HepG2 (cell line): ENCODE measurements around the gene GANC. TPM values are rescaled to one million over a fixed set of nuclear protein-coding genes. Genes with fewer than 3 reads are reported as not detected.

Experiments
- ETV5 ChIP-seq: IDR thresholded peaks from 2 replicates; pipeline ENCODE4 v1.6.1; 2018; ENCODE audit warnings: missing biosample characterization, missing genetic modification reagents, inconsistent platforms, borderline replicate concordance
- MBNL3 ChIP-seq: fragments of 250-450 bp; sonication (Bioruptor Pico); conservative IDR thresholded peaks from 2 replicates; pipeline ENCODE4 v1.8.0; 2022; ENCODE audit warnings: mild to moderate bottlenecking, inconsistent platforms
- PLSCR1 ChIP-seq: sonication (generic); formaldehyde crosslinking; IDR thresholded peaks from 2 replicates; pipeline ENCODE4 v1.5.0; 2020; ENCODE audit warnings: missing genetic modification reagents, mild to moderate bottlenecking, borderline replicate concordance
- PPARG ChIP-seq: conservative IDR thresholded peaks from 2 replicates; pipeline ENCODE4 v1.6.1; 2016; ENCODE audit warnings: missing biosample characterization, missing genetic modification reagents
- PREB ChIP-seq: sonication (generic); formaldehyde crosslinking; IDR thresholded peaks from 2 replicates; pipeline ENCODE4 v1.4.0; 2020; ENCODE audit warnings: missing genetic modification reagents
- RBAK ChIP-seq: sonication (generic); formaldehyde crosslinking; IDR thresholded peaks from 2 replicates; pipeline ENCODE4 v1.5.1; 2020; ENCODE audit warnings: mild to moderate bottlenecking, missing genetic modification reagents
- TRAFD1 ChIP-seq: sonication (generic); formaldehyde crosslinking; IDR thresholded peaks from 2 replicates; pipeline ENCODE4 v1.5.1; 2020; ENCODE audit warnings: missing genetic modification reagents, mild to moderate bottlenecking, borderline replicate concordance
- ZBTB1 ChIP-seq: sonication (generic); formaldehyde crosslinking; IDR thresholded peaks from 2 replicates; pipeline ENCODE4 v1.4.0; 2020; ENCODE audit warnings: missing genetic modification reagents, borderline replicate concordance
- ZFP62 ChIP-seq: sonication (generic); formaldehyde crosslinking; IDR thresholded peaks from 2 replicates; pipeline ENCODE4 v1.4.0; 2020; ENCODE audit warnings: missing genetic modification reagents
- ZMYM4 ChIP-seq: sonication (generic); formaldehyde crosslinking; IDR thresholded peaks from 2 replicates; pipeline ENCODE4 v1.8.1; 2023; ENCODE audit warnings: mild to moderate bottlenecking, missing genetic modification reagents
- ZNF180 ChIP-seq: sonication (generic); formaldehyde crosslinking; IDR thresholded peaks from 2 replicates; pipeline ENCODE4 v1.4.0; 2020; ENCODE audit warnings: low read depth, missing genetic modification reagents, borderline replicate concordance
- ZNF224 ChIP-seq: sonication (generic); formaldehyde crosslinking; IDR thresholded peaks from 2 replicates; pipeline ENCODE4 v1.5.0; 2020; ENCODE audit warnings: mild to moderate bottlenecking, missing genetic modification reagents
- ZNF710 ChIP-seq: sonication (generic); formaldehyde crosslinking; IDR thresholded peaks from 2 replicates; pipeline ENCODE4 v1.5.0; 2020; ENCODE audit warnings: mild to moderate bottlenecking, missing genetic modification reagents, borderline replicate concordance
- ZNF777 ChIP-seq: sonication (generic); formaldehyde crosslinking; IDR thresholded peaks from 2 replicates; pipeline ENCODE4 v1.4.0; 2020; ENCODE audit warnings: missing genetic modification reagents
- polyA plus RNA-seq, 8 experiments: library from polyadenylated mRNA; depleted of rRNA in 3 of 8; stranded (reverse) in 7 of 8; unstranded in 1 of 8; fragments of >200 nt; fragmentation: Illumina TruSeq in 4 of 8; extraction: Trizol in 4 of 8; gene quantifications; 2 replicates each; pipeline versions ENCODE4 v1.2.1 to v1.2.3, GENCODE V29; 2011 to 2016; ENCODE audit warnings: low read depth in 4 of 8, missing spikeins in 1 of 8, mixed read lengths in 1 of 8; ENCODE audit not compliant: insufficient read depth in 1 of 8
- total RNA-seq, 5 experiments: library from RNA; depleted of rRNA; stranded (reverse); fragments of >200 nt; fragmentation: Illumina TruSeq; extraction: Trizol; gene quantifications; 2 replicates each; pipeline ENCODE4 v1.2.3, GENCODE V29; 2016; ENCODE audit warnings: low read depth in 1 of 5
- TF ChIP-seq, protein P1 (sequence below), 2 experiments: sonication (generic) in 1 of 2; formaldehyde crosslinking in 1 of 2; IDR thresholded peaks; 2 replicates each; pipeline versions ENCODE4 v1.4.0 to v1.6.1; 2018 to 2020; ENCODE audit warnings: missing genetic modification reagents in 2 of 2, borderline replicate concordance in 1 of 2, low read depth in 1 of 2, mild to moderate bottlenecking in 1 of 2, missing biosample characterization in 1 of 2
- TF ChIP-seq, protein P2 (sequence below): sonication (generic); formaldehyde crosslinking; conservative IDR thresholded peaks from 2 replicates; pipeline ENCODE4 v1.8.0; 2022; ENCODE audit warnings: low read depth, missing genetic modification reagents

The GANC gene
- total and polyA plus RNA-seq, 2 of the 13 experiments (the other 11 are each of a cell fraction or from before 2014, with no cell fraction given): 17.0 to 21.0 TPM

- TF ChIP-seq PREB (CRISPR knock-in tag): no peak
- peak; percentile 89 for TF ChIP-seq ZMYM4
- TF ChIP-seq RBAK (CRISPR knock-in tag): no peak
- no peak; the same call in 1 of the 2 replicates for TF ChIP-seq ZNF224 (CRISPR knock-in tag)
- no peak for TF ChIP-seq MBNL3 (CRISPR knock-in tag)
- TF ChIP-seq PLSCR1: no peak
- TF ChIP-seq ETV5 (CRISPR knock-in tag): peak; percentile 91
- TF ChIP-seq ZBTB1 (CRISPR knock-in tag): no peak
- TF ChIP-seq TRAFD1: no peak
- TF ChIP-seq, protein P1, sequence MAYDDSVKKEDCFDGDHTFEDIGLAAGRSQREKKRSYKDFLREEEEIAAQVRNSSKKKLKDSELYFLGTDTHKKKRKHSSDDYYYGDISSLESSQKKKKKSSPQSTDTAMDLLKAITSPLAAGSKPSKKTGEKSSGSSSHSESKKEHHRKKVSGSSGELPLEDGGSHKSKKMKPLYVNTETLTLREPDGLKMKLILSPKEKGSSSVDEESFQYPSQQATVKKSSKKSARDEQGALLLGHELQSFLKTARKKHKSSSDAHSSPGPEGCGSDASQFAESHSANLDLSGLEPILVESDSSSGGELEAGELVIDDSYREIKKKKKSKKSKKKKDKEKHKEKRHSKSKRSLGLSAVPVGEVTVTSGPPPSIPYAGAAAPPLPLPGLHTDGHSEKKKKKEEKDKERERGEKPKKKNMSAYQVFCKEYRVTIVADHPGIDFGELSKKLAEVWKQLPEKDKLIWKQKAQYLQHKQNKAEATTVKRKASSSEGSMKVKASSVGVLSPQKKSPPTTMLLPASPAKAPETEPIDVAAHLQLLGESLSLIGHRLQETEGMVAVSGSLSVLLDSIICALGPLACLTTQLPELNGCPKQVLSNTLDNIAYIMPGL (CRISPR knock-in tag; IDR thresholded peaks at IDR 0.05; ENCODE audit: borderline replicate concordance in 1 of 2, low read depth in 1 of 2): peak; percentile 77 to 84; a peak in 2 of 4 replicates
- no peak; the same call in 1 of the 2 replicates for TF ChIP-seq PPARG (CRISPR knock-in tag)
- no peak for TF ChIP-seq ZNF710 (CRISPR knock-in tag)
- TF ChIP-seq ZNF777 (CRISPR knock-in tag): peak; percentile 77
- TF ChIP-seq, protein P2, sequence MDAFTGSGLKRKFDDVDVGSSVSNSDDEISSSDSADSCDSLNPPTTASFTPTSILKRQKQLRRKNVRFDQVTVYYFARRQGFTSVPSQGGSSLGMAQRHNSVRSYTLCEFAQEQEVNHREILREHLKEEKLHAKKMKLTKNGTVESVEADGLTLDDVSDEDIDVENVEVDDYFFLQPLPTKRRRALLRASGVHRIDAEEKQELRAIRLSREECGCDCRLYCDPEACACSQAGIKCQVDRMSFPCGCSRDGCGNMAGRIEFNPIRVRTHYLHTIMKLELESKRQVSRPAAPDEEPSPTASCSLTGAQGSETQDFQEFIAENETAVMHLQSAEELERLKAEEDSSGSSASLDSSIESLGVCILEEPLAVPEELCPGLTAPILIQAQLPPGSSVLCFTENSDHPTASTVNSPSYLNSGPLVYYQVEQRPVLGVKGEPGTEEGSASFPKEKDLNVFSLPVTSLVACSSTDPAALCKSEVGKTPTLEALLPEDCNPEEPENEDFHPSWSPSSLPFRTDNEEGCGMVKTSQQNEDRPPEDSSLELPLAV: no peak
- TF ChIP-seq ZFP62 (CRISPR knock-in tag): no peak
- no peak for TF ChIP-seq ZNF180 (CRISPR knock-in tag)
Observed at GRCh38 chr15:42272939-42273899, at the start of gene GANC, which contains the start of gene TMEM87A (continued).
